Measurements from ENCODE around the gene TMEM242. TPM values are rescaled to one million over a fixed set of nuclear protein-coding genes. Genes with fewer than 3 reads are reported as not detected.

The TMEM242 gene
- total and polyA plus RNA-seq, 2 of the 4 experiments (the other 2 are of a cell fraction): 2.3 to 4.6 TPM

DNA sequence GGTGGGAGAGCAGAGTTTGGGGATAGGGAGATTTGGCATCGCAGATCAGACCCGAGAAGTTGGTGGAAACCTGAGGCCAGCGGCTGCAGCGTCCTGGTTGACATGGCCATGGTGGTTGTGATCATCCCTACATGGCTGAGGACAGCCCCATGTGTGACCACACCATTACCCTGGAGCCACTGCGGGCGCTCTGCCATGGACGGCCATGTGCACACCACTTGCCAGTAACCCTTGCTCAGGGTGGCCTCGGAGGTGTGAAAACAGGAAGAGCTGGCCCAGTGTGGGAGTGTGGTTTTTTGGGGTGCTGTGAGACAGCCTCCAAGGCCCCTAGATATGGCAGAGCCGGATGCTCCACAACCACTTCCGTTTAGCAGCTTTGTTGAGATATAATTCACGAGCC lies 64.4 kb downstream of the TMEM242 start:
- no peak overlapping the region for H3K9ac ChIP-seq (ENCODE audit: low read depth, low read length)
- H4K8ac ChIP-seq (ENCODE audit: low read depth in 2 of 2, low read length in 2 of 2): no peak overlapping the region
- H2AFZ ChIP-seq (replicated peaks; ENCODE audit: low read length, poor library complexity): no peak overlapping the region
- dilution Hi-C loops (cut with HindIII; ENCODE audit: low sequenced_read_pairs, unreplicated experiment) (no loop called here), intact Hi-C loops (cut with micrococcal nuclease) (no loop called here), in situ Hi-C loops (cut with MboI; ENCODE audit: low sequenced_read_pairs) (no loop called here)
- no peak overlapping the region for H3K4me3 ChIP-seq (ENCODE audit: insufficient read depth, low read depth, low read length)
- H3K79me1 ChIP-seq (ENCODE audit: low read depth in 1 of 2, low read length in 2 of 2): no peaks in the 10 kb centered on the region
- H3K18ac ChIP-seq (ENCODE audit: low read depth, low read length): no peak overlapping the region
- H3K4ac ChIP-seq (ENCODE audit: low read depth, low read length): no peak overlapping the region
- no TSS peak for BruUV-seq (replicated peaks)
- no peak for TF ChIP-seq RAD21 (IDR thresholded peaks at IDR 0.05; ENCODE audit: low read length)
- peaks cover 29% of the 10 kb centered on the region for H3K27me3 ChIP-seq (ENCODE audit: control insufficient read depth, insufficient read depth, low read length)
- H4K5ac ChIP-seq (ENCODE audit: low read depth, low read length): no peak overlapping the region
- WGBS, 2 experiments (ENCODE audit: extremely low coverage in 2 of 2, insufficient read length in 1 of 2): 100% methylated on average over 1 of the region's 11 CpGs; no CpG with 5 or more reads in 1 of the 2 experiments
- H2BK120ac ChIP-seq (ENCODE audit: low read depth, low read length): no peak overlapping the region
- no peaks in the 10 kb centered on the region for H4K20me1 ChIP-seq (ENCODE audit: insufficient read depth, low read length)
- H3K4me2 ChIP-seq (ENCODE audit: low read depth, low read length): no peak overlapping the region
- H2AK5ac ChIP-seq (ENCODE audit: low read depth, low read length): no peak overlapping the region
- no peak overlapping the region for H2AK9ac ChIP-seq (replicated peaks; ENCODE audit: low read depth, low read length, poor library complexity)
- H3K9me3 ChIP-seq (ENCODE audit: control insufficient read depth, insufficient read depth, low read length): no peaks in the 10 kb centered on the region
- H3K56ac ChIP-seq (ENCODE audit: extremely low read depth, insufficient read depth, low read length): no peak overlapping the region
- no peaks in the 10 kb centered on the region for H3K9me1 ChIP-seq (ENCODE audit: insufficient read depth, low read length)
- no peaks in the 10 kb centered on the region for H3K36me3 ChIP-seq (ENCODE audit: control insufficient read depth, insufficient read depth, low read length)
- ChIA-PET POLR2A (ENCODE audit: unreplicated experiment) (no interaction called here), CTCF (no interaction called here)
- no peak overlapping the region for H4K91ac ChIP-seq (ENCODE audit: insufficient read depth, low read depth, low read length)
- no peak overlapping the region for H3K14ac ChIP-seq (replicated peaks; ENCODE audit: low read depth, low read length)
- H2BK20ac ChIP-seq (ENCODE audit: low read depth, low read length): no peak overlapping the region
- no peaks in the 10 kb centered on the region for H3K4me1 ChIP-seq (ENCODE audit: control insufficient read depth, insufficient read depth, low read length)
- no peak overlapping the region for H3K23ac ChIP-seq (ENCODE audit: low read depth, low read length)
- no peak overlapping the region for H3K27ac ChIP-seq (ENCODE audit: insufficient read depth, low read length)
- no peak for DNase-seq
- no peak overlapping the region for H2BK15ac ChIP-seq (ENCODE audit: low read depth, low read length)
- H2BK5ac ChIP-seq (ENCODE audit: low read depth, low read length, poor library complexity, severe bottlenecking): no peak overlapping the region
- no peak for ATAC-seq (ENCODE audit: low read depth)
